Activated CD8-positive, alpha-beta T cell treated with anti-CD3 and anti-CD28 coated beads for 36 hours (primary cell): ENCODE measurements around the gene GPC6. TPM values are rescaled to one million over a fixed set of nuclear protein-coding genes. Genes with fewer than 3 reads are reported as not detected.

ENCODE experiments used
- ATAC-seq: fragments of 200-7000 bp; cut with Tn5 transposase; one replicate; pipeline ENCODE4 v1.10.0; 2021; ENCODE audit warnings: mild to moderate bottlenecking, moderate library complexity
- CTCF ChIA-PET: fragments of 350-600 bp; sonication (Branson Sonifier 250); formaldehyde crosslinking; loops from one replicate; lab custom pipeline; 2021; ENCODE audit warnings: antibody characterized with exemption; lab: Charles Lee
- POLR2A ChIA-PET: fragments of 350-600 bp; sonication (Branson Sonifier 250); formaldehyde crosslinking; loops from one replicate; lab custom pipeline; 2021; ENCODE audit warnings: antibody characterized with exemption; lab: Charles Lee
- DNase-seq: peaks from one replicate; pipeline ENCODE4 v3.0.0-alpha.2; 2020
- H3K27ac Mint-ChIP-seq: one replicate; pipeline ENCODE4 v1.8.0; 2021; ENCODE audit warnings: mild to moderate bottlenecking, mixed read lengths
- H3K27me3 Mint-ChIP-seq: one replicate; pipeline ENCODE4 v1.8.0; 2021; ENCODE audit warnings: mixed read lengths
- H3K36me3 Mint-ChIP-seq: one replicate; pipeline ENCODE4 v1.8.0; 2021; ENCODE audit warnings: low read depth, mixed read lengths
- H3K4me1 Mint-ChIP-seq: one replicate; pipeline ENCODE4 v1.8.0; 2021; ENCODE audit warnings: low read depth, mixed read lengths
- H3K4me3 Mint-ChIP-seq: one replicate; pipeline ENCODE4 v1.8.0; 2021; ENCODE audit warnings: mild to moderate bottlenecking, moderate library complexity, mixed read lengths
- H3K9me3 Mint-ChIP-seq: one replicate; pipeline ENCODE4 v1.8.0; 2021; ENCODE audit warnings: mixed read lengths
- CTCF ChIP-seq: fragments of 200-600 bp; IDR thresholded peaks from one replicate; pipeline ENCODE4 v1.8.0; 2022; ENCODE audit warnings: antibody characterized with exemption, mild to moderate bottlenecking
- intact Hi-C: fragments of 100-400 bp; cut with micrococcal nuclease; formaldehyde crosslinking; loops from one replicate; pipeline ENCODE4 v1.10.0; 2022
- total RNA-seq, 2 experiments: library from RNA; stranded (reverse); gene quantifications; one replicate each; pipeline ENCODE4 v1.2.3, GENCODE V29; 2021

The GPC6 gene
- total RNA-seq, 2 experiments from 2014 or later, result not detected

DNA sequence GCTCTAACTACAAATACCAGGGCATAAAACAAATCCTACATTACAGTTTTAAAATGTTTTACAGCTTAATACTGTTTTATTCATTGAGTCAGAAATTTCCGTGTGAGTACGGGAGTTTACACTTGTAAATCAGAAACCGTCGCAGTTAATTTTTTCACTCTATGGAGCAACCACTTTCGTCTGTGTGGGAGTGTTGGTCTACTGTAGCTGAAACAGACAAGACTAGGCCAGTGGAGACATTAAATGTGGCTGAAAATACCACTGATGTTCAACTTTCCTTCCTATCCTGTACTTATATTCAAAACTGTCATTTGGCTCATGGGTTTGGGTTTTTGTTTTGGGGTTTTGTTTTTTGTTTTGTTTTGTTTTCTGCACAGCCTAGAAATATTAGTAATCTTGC, 984.2 kb downstream of the GPC6 start:
- CTCF ChIA-PET, result interaction anchor here (1.0 to 1.1 kb wide), 2 partner anchors 12 to 27 kb away, joined by 3 read pairs; no protein-coding TSS in a partner anchor

GRCh38 chr13:94212196-94212595, 985.6 kb downstream of the GPC6 start:
- DNase-seq, result no peak
- no peak for ATAC-seq
- Mint-ChIP-seq H3K9me3 (no peaks in the 10 kb centered on the region), H3K4me3 (no peak overlapping the region), H3K36me3 (no peaks in the 10 kb centered on the region), H3K27ac (no peak overlapping the region), H3K4me1 (peaks cover 4% of the 10 kb centered on the region), H3K27me3 (no peaks in the 10 kb centered on the region)
- ChIA-PET CTCF (interaction anchor here (1.7 kb wide), 1 partner anchor 150 kb away, joined by 4 read pairs; no protein-coding TSS in a partner anchor), POLR2A (no interaction called here)
- TF ChIP-seq CTCF, result no peak
- intact Hi-C loops, result no loop called here

More for the DNA sequence above, 984.2 kb downstream of the GPC6 start:
- no peak for TF ChIP-seq CTCF
- POLR2A ChIA-PET, result interaction anchor here (0.6 kb wide), 1 partner anchor 10 kb away, joined by 3 read pairs; no protein-coding TSS in a partner anchor
- ATAC-seq (peak; percentile 61), DNase-seq (peak; percentile 18)
- no peaks in the 10 kb centered on the region for H3K36me3 Mint-ChIP-seq
- peaks cover 4% of the 10 kb centered on the region for H3K4me1 Mint-ChIP-seq
- intact Hi-C loops, result no loop called here
- H3K4me3 Mint-ChIP-seq, result no peak overlapping the region
- H3K27ac Mint-ChIP-seq, result no peak overlapping the region
- no peaks in the 10 kb centered on the region for H3K9me3 Mint-ChIP-seq
- H3K27me3 Mint-ChIP-seq, result no peaks in the 10 kb centered on the region

GRCh38 chr13:94214121-94214520, 987.5 kb downstream of the GPC6 start:
- POLR2A ChIA-PET, result no interaction called here
- DNase-seq, result no peak
- intact Hi-C loops, result no loop called here
- CTCF ChIA-PET, result interaction anchor here (1.0 kb wide), 1 partner anchor 9 kb away, joined by 4 read pairs; no protein-coding TSS in a partner anchor
- no peak overlapping the region for H3K27ac Mint-ChIP-seq
- no peak overlapping the region for H3K4me3 Mint-ChIP-seq
- H3K4me1 Mint-ChIP-seq, result peaks cover 4% of the 10 kb centered on the region
- H3K27me3 Mint-ChIP-seq, result no peaks in the 10 kb centered on the region
- ATAC-seq, result no peak
- H3K36me3 Mint-ChIP-seq, result no peaks in the 10 kb centered on the region
- TF ChIP-seq CTCF, result no peak
- H3K9me3 Mint-ChIP-seq, result no peaks in the 10 kb centered on the region

GRCh38 chr13:94214975-94215374, 988.4 kb downstream of the GPC6 start:
- Mint-ChIP-seq H3K4me1 (peaks cover 4% of the 10 kb centered on the region), H3K27me3 (no peaks in the 10 kb centered on the region), H3K9me3 (no peaks in the 10 kb centered on the region), H3K27ac (no peak overlapping the region), H3K36me3 (no peaks in the 10 kb centered on the region), H3K4me3 (no peak overlapping the region)
- ChIA-PET CTCF (no interaction called here), POLR2A (no interaction called here)
- DNase-seq (no peak), ATAC-seq (no peak)
- intact Hi-C loops, result no loop called here
- no peak for TF ChIP-seq CTCF

DNA sequence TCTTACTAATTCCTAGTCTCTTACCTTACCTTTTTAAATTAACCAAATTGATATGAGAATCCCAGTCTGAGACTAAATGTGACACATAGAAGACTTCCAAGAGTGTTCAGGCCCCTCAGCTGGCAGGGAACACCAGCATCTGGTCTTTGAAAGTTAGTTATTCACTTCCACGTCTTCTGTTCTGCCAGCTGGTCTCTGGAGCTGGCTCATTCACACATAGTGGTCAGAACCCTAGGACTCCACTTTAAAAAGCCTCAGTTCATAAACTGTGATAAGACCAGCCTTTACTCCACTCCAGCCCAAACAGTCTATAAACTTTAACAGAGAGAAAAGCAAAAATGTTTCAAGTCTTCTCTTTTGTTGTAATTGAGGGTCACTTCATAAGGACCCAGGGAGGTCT, 989.9 kb downstream of the GPC6 start:
- H3K4me3 Mint-ChIP-seq, result no peak overlapping the region
- intact Hi-C loops, result no loop called here
- TF ChIP-seq CTCF, result no peak
- no peak for DNase-seq
- H3K27ac Mint-ChIP-seq, result no peak overlapping the region
- CTCF ChIA-PET, result no interaction called here
- no peaks in the 10 kb centered on the region for H3K4me1 Mint-ChIP-seq
- POLR2A ChIA-PET, result no interaction called here
- H3K27me3 Mint-ChIP-seq, result no peaks in the 10 kb centered on the region
- no peak for ATAC-seq
- no peaks in the 10 kb centered on the region for H3K36me3 Mint-ChIP-seq
- no peaks in the 10 kb centered on the region for H3K9me3 Mint-ChIP-seq
